ENCODE measurements around the gene CDH15.

CDH15 gene

GRCh38 chr16:89156740-89157645 lies 14.6 kb upstream of the CDH15 start:
- no peak for DNase-seq (ENCODE audit: low read depth in 2 of 2)
- TF ChIP-seq, protein P1, sequence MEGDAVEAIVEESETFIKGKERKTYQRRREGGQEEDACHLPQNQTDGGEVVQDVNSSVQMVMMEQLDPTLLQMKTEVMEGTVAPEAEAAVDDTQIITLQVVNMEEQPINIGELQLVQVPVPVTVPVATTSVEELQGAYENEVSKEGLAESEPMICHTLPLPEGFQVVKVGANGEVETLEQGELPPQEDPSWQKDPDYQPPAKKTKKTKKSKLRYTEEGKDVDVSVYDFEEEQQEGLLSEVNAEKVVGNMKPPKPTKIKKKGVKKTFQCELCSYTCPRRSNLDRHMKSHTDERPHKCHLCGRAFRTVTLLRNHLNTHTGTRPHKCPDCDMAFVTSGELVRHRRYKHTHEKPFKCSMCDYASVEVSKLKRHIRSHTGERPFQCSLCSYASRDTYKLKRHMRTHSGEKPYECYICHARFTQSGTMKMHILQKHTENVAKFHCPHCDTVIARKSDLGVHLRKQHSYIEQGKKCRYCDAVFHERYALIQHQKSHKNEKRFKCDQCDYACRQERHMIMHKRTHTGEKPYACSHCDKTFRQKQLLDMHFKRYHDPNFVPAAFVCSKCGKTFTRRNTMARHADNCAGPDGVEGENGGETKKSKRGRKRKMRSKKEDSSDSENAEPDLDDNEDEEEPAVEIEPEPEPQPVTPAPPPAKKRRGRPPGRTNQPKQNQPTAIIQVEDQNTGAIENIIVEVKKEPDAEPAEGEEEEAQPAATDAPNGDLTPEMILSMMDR (IDR thresholded peaks at IDR 0.05; ENCODE audit: low read depth, low read length), result no peak
- H3K4me3 ChIP-seq (replicated peaks in 1 of 2; ENCODE audit: low read depth in 2 of 2, low read length in 2 of 2), result no peak overlapping the region

DNA sequence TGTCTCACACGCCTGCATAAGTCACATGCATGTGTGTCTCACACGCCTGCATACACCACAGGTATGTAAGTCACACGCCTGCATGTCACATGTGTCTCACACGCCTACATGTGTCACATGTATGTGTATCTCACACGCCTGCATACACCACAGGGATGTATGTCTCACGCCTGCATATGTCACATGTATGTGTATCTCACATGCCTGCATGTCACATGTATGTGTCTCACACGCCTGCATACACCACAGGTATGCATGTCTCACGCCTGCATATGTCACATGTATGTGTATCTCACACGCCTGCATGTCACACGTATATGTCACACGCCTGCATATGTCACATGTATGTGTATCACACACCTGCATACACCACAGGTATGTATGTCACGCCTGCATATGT lies 13.8 kb upstream of the CDH15 start:
- DNase-seq (ENCODE audit: low read depth in 2 of 2), result no peak
- TF ChIP-seq, protein P1 (IDR thresholded peaks at IDR 0.05; ENCODE audit: low read depth, low read length), result no peak

GRCh38 chr16:89159066-89159849 lies 12.3 kb upstream of the CDH15 start:
- no peak overlapping the region for H3K4me3 ChIP-seq (replicated peaks in 1 of 2; ENCODE audit: low read depth in 2 of 2, low read length in 2 of 2)
- no peak for DNase-seq (ENCODE audit: low read depth in 2 of 2)
- TF ChIP-seq, protein P1 (IDR thresholded peaks at IDR 0.05; ENCODE audit: low read depth, low read length), result no peak

More for the DNA sequence above, 13.8 kb upstream of the CDH15 start:
- H3K4me3 ChIP-seq (replicated peaks in 1 of 2; ENCODE audit: low read depth in 2 of 2, low read length in 2 of 2), result no peak overlapping the region

GRCh38 chr16:89159850-89160354 lies 11.6 kb upstream of the CDH15 start:
- TF ChIP-seq, protein P1 (IDR thresholded peaks at IDR 0.05; ENCODE audit: low read depth, low read length), result no peak
- no peak for DNase-seq (ENCODE audit: low read depth in 2 of 2)
- no peak overlapping the region for H3K4me3 ChIP-seq (replicated peaks in 1 of 2; ENCODE audit: low read depth in 2 of 2, low read length in 2 of 2)

DNA sequence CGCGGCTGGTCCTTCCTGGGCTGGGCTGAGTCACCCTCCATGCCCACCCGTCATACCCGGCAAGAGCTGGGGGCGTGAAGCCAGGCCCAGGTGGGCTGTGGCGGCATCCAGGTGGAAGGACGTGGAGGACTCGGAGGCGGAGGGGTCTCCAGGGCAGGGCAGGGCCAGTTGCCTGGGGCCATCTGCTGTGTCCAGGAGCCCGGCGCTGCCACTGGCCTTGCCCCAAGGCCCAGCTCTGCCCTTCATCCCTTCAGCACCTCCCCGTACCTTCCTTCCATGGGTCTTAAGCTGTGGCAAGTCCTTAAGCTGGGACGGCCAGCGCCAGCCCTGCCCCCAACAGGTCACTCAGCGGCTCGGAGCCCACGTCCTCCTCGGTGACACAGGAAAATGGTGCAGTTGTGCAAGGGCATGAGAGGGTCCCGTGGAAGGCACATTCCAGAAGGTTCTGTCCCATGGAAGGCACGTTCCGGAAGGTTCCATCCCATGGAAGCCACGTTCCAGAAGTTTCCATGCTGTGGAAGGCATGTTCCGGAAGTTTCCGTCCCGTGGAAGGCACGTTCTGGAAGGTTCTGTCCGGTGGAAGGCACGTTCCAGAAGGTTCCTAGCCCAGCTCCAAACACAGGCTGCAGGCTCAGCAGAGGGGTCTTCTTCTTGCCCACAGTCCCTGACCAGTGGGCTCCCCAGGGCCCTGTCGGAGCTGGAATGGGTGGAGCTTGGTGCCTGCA lies 10.4 kb upstream of the CDH15 start:
- DNase-seq (ENCODE audit: low read depth in 2 of 2), result no peak
- no peak overlapping the region for H3K4me3 ChIP-seq (replicated peaks in 1 of 2; ENCODE audit: low read depth in 2 of 2, low read length in 2 of 2)
- TF ChIP-seq, protein P1 (IDR thresholded peaks at IDR 0.05; ENCODE audit: low read depth, low read length), result no peak
